Measurements from ENCODE around the gene TBC1D2B. TPM values are rescaled to one million over a fixed set of nuclear protein-coding genes. Genes with fewer than 3 reads are reported as not detected.
A peak's percentile ranks its signal among the peaks of the same experiment; 100 is the strongest.

Gene TBC1D2B
- polyA plus RNA-seq, 3 donors, result 19.0 to 47.3 (median 24.4) TPM

- H3K27ac ChIP-seq (ENCODE audit: low read depth, low read length), result no peak overlapping the region
- 11 to 71% (median 12%) methylated on average over 8 of the region's 8 CpGs for WGBS, 3 donors
Measured at GRCh38 chr15:78047761-78048627, 29.5 kb downstream of the TBC1D2B start.

- H3K27ac ChIP-seq (ENCODE audit: low read depth, low read length), result no peak overlapping the region
- 56 to 69% (median 64%) methylated on average over 5 of the region's 5 CpGs for WGBS, 3 donors
Measured at GRCh38 chr15:78046796-78047341, 30.6 kb downstream of the TBC1D2B start.

- no peak overlapping the region for H3K27ac ChIP-seq (ENCODE audit: low read depth, low read length)
Measured at GRCh38 chr15:78045189-78045588, 32.3 kb downstream of the TBC1D2B start.

GRCh38 chr15:78044407-78045155 lies 32.9 kb downstream of the TBC1D2B start:
- 57 to 71% (median 62%) methylated on average over 5 of the region's 5 CpGs for WGBS, 3 donors
- no peak overlapping the region for H3K27ac ChIP-seq (ENCODE audit: low read depth, low read length)

More at GRCh38 chr15:78045189-78045588, 32.3 kb downstream of the TBC1D2B start:
- WGBS, 3 donors, result 44 to 63% (median 61%) methylated on average over 1 of the region's 1 CpG

- WGBS, 3 donors, result 54 to 83% (median 80%) methylated on average over 3 of the region's 3 CpGs
Measured at GRCh38 chr15:78041946-78042345, 35.6 kb downstream of the TBC1D2B start.

GRCh38 chr15:78040653-78041244 lies 36.8 kb downstream of the TBC1D2B start:
- 37 to 83% (median 38%) methylated on average over 1 of the region's 1 CpG for WGBS, 3 donors
- H3K27ac ChIP-seq (ENCODE audit: low read depth, low read length), result no peak overlapping the region

More at GRCh38 chr15:78041946-78042345, 35.6 kb downstream of the TBC1D2B start:
- no peak overlapping the region for H3K27ac ChIP-seq (ENCODE audit: low read depth, low read length)

- no peak overlapping the region for H3K27ac ChIP-seq (ENCODE audit: low read depth, low read length)
- WGBS, 3 donors, result 67 to 90% (median 69%) methylated on average over 8 of the region's 8 CpGs
Measured at GRCh38 chr15:78038585-78039247, 38.8 kb downstream of the TBC1D2B start.

GRCh38 chr15:78037779-78038305 lies 39.7 kb downstream of the TBC1D2B start:
- H3K27ac ChIP-seq (ENCODE audit: low read depth, low read length), result no peak overlapping the region
- WGBS, 3 donors, result 34 to 72% (median 46%) methylated on average over 4 of the region's 4 CpGs

GRCh38 chr15:78037328-78037727 lies 40.2 kb downstream of the TBC1D2B start:
- WGBS, 3 donors, result 57 to 81% (median 71%) methylated on average over 7 of the region's 7 CpGs
- no peak overlapping the region for H3K27ac ChIP-seq (ENCODE audit: low read depth, low read length)

- no peak overlapping the region for H3K27ac ChIP-seq (ENCODE audit: low read depth, low read length)
- 74 to 80% (median 79%) methylated on average over 6 of the region's 6 CpGs for WGBS, 3 donors
Measured at GRCh38 chr15:78035861-78036476, 41.5 kb downstream of the TBC1D2B start.

- H3K27ac ChIP-seq (ENCODE audit: low read depth, low read length), result no peak overlapping the region
- WGBS, 3 donors, result 12 to 38% (median 16%) methylated on average over 4 of the region's 4 CpGs
Measured at GRCh38 chr15:78035321-78035751, 42.2 kb downstream of the TBC1D2B start.

- 25 to 34% (median 25%) methylated on average over 13 of the region's 13 CpGs for WGBS, 3 donors
- no peak overlapping the region for H3K27ac ChIP-seq (ENCODE audit: low read depth, low read length)
Measured at GRCh38 chr15:78034495-78035191, 42.9 kb downstream of the TBC1D2B start.

GRCh38 chr15:78033864-78034263 lies 43.6 kb downstream of the TBC1D2B start:
- WGBS, 3 donors, result 45 to 67% (median 46%) methylated on average over 6 of the region's 6 CpGs
- no peak overlapping the region for H3K27ac ChIP-seq (ENCODE audit: low read depth, low read length)

- H3K27ac ChIP-seq (ENCODE audit: low read depth, low read length), result no peak overlapping the region
- 48 to 95% (median 66%) methylated on average over 4 of the region's 4 CpGs for WGBS, 3 donors
Measured at GRCh38 chr15:78032671-78033070, 44.8 kb downstream of the TBC1D2B start.

GRCh38 chr15:78024883-78025282 lies 52.6 kb downstream of the TBC1D2B start:
- WGBS, 3 donors, result 64 to 86% (median 66%) methylated on average over 2 of the region's 2 CpGs
- peak overlapping the region; percentile 40 for H3K27ac ChIP-seq (ENCODE audit: low read depth, low read length)

- peak overlapping the region; percentile 84 for H3K27ac ChIP-seq (ENCODE audit: low read depth, low read length)
- WGBS, 3 donors, result 17 to 69% (median 29%) methylated on average over 2 of the region's 2 CpGs
Measured at GRCh38 chr15:78024519-78024870, 53.0 kb downstream of the TBC1D2B start.

Data from adipose tissue (tissue), 3 donors.